Spleen (tissue), 11 donors: Measurements from ENCODE around the gene GRIK1. TPM values are rescaled to one million over a fixed set of nuclear protein-coding genes. Genes with fewer than 3 reads are reported as not detected.
A peak's percentile ranks its signal among the peaks of the same experiment; 100 is the strongest.

Experiments used
- DNase-seq: peaks from one replicate; pipeline ENCODE4 v3.0.0-alpha.2; 2020
- H3K27ac ChIP-seq, 8 donors: fragments of 200-600 bp; sonication (generic) in 7 of 8; 1 replicate in 4 of 8; 2 replicates in 4 of 8; pipeline versions ENCODE4 v1.5.0 to v1.8.0; 2016 to 2021; ENCODE audit warnings: inconsistent platforms in 4 of 8, mild to moderate bottlenecking in 4 of 8, moderate library complexity in 1 of 8
- H3K27me3 ChIP-seq, 7 donors: fragments of 200-600 bp; sonication (generic) in 6 of 7; replicated peaks in 1 of 7; 1 replicate in 4 of 7; 2 replicates in 3 of 7; pipeline versions ENCODE4 v1.5.0 to v1.8.0; 2016 to 2021; ENCODE audit warnings: inconsistent platforms in 3 of 7, mild to moderate bottlenecking in 1 of 7
- H3K36me3 ChIP-seq, 6 donors: fragments of 200-600 bp; sonication (generic) in 5 of 6; 1 replicate in 4 of 6; 2 replicates in 2 of 6; pipeline versions ENCODE4 v1.5.0 to v1.8.0; 2016 to 2021; ENCODE audit warnings: inconsistent platforms in 2 of 6
- H3K4me1 ChIP-seq, 6 donors: fragments of 200-600 bp; sonication (generic) in 5 of 6; 1 replicate in 3 of 6; 2 replicates in 3 of 6; pipeline versions ENCODE4 v1.5.0 to v1.8.0; 2016 to 2021; ENCODE audit warnings: inconsistent platforms in 3 of 6
- H3K4me3 ChIP-seq, 8 donors: fragments of 200-600 bp; sonication (generic) in 7 of 8; 1 replicate in 4 of 8; 2 replicates in 4 of 8; pipeline versions ENCODE4 v1.5.0 to v1.8.0; 2016 to 2021; ENCODE audit warnings: inconsistent platforms in 4 of 8, mild to moderate bottlenecking in 4 of 8, moderate library complexity in 2 of 8
- H3K9me3 ChIP-seq, 8 donors: fragments of 200-600 bp; sonication (generic) in 7 of 8; 1 replicate in 4 of 8; 2 replicates in 4 of 8; pipeline versions ENCODE4 v1.5.0 to v1.8.0; 2016 to 2021; ENCODE audit warnings: inconsistent platforms in 4 of 8
- POLR2A ChIP-seq, 3 donors: fragments of 450-650 bp; IDR thresholded peaks; one replicate each; pipeline ENCODE4 v1.5.1; 2017; ENCODE audit warnings: antibody characterized with exemption in 3 of 3, mild to moderate bottlenecking in 1 of 3
- POLR2AphosphoS5 ChIP-seq, 3 donors: sonication (generic); formaldehyde crosslinking; IDR thresholded peaks; one replicate each; pipeline ENCODE4 v1.5.1; 2017; ENCODE audit warnings: antibody characterized with exemption in 3 of 3
- WGBS, 5 donors: extraction: QIAGEN DNeasy Blood & Tissue Kit in 3 of 5; methylation state at CpG; one replicate each; pipeline versions ENCODE4 v1.1.5 to v1.1.7; 2013 to 2018; 5-methylcytosine and 5-hydroxymethylcytosine counted together
- intact Hi-C: fragments of 100-400 bp; cut with DNase I; formaldehyde crosslinking; loops from one replicate; pipeline ENCODE4 v1.15.0; 2023; ENCODE audit warnings: low total_unique reads
- polyA plus RNA-seq, 3 donors: library from polyadenylated mRNA; stranded (reverse); fragments of 200-250 nt; gene quantifications; one replicate each; pipeline ENCODE4 v1.2.1, GENCODE V29; 2013
- total RNA-seq, 7 donors: library from RNA; depleted of rRNA in 3 of 7; stranded (reverse); fragments of >200 nt in 3 of 7; fragmentation: NEBNext Ultra II Directional in 4 of 7; extraction: Animal tissue kit (Norgen Biotek cat#: 25700) in 4 of 7; gene quantifications; one replicate each; pipeline versions ENCODE4 v1.1.0 to v1.2.1, GENCODE V29; 2016 to 2021
- TF ChIP-seq, protein P1 (sequence below), 11 experiments: fragments of 200-600 bp in 7 of 11; fragments of 450-650 bp in 4 of 11; sonication (generic) in 4 of 11; IDR thresholded peaks in 8 of 11; conservative IDR thresholded peaks in 3 of 11; 1 replicate in 7 of 11; 2 replicates in 4 of 11; pipeline versions ENCODE4 v1.4.0 to v1.8.0; 2016 to 2021; ENCODE audit warnings: antibody characterized with exemption in 11 of 11, inconsistent platforms in 4 of 11, mild to moderate bottlenecking in 1 of 11
- donor health status: healthy with polysubstance abuse.
- donor health status: DM: no; HTN: no; CAD: no; lungs with moderate emphysema.
- donor health status: DM: no; HTN: no; CAD: no.
- donor health status: Bipolar disorder and iron deficiency.
- donor health status: healthy.
- donor health status: DM: no; HTN: no; CAD: no.
- donor health status: DM: yes; HTN: yes; CAD: no.

GRIK1 gene
- total and polyA plus RNA-seq, 10 donors: 0.02 to 0.17 (median 0.04) TPM; not detected in 7

DNA sequence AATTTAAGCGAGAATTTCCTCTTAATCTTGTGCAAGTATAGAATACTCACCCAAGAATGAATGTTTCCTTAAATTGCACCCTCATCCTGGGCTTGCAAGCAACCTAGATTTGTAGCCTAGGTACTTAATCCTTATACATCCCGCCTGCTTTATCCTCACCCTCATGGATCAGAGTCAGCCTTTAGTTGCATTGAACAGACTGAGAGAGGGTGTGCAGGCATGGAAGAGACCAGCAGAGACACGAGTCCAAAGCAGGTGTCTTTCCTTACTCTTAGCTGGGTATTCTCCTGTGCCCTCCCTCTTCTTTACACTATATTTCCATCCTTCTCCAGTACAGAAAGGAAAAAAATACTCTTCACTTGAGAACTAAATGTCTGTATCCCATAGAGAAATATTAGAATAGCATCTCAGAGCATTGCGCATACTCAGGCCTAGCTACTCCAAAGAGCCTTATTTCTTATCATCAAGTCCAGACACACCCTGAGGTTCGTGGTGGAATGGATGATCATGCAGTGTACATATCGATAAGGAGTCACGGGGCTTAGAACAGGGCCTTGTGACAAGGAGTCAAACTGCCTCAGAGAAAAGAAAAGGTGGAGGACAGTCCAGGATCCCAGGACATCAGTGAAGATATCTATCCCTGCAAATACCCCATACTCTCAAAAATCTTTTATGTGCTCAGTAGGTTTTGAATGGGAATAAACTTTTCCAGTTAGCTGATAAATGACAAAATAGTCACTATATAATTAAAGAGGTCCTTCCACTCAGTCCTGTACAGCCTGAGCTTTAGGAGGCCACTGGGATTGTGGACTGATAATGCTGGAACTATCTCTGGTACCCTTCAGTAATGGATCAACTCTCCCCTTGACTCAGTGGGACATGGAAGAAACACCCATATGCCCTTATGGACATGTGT, 297.9 kb downstream of the GRIK1 start:
- intact Hi-C loops: no loop called here
- Histone ChIP-seq H3K36me3 (no peaks in the 10 kb centered on the region), H3K27ac (no peak overlapping the region), H3K27me3 (no peaks in the 10 kb centered on the region), H3K4me1 (peaks cover 0 to 24% (median 12%) of the 10 kb centered on the region in 6 donors), H3K4me3 (no peak overlapping the region), H3K9me3 (peaks cover 0 to 10% (median 3%) of the 10 kb centered on the region in 8 donors)
- WGBS, 5 donors: 69 to 94% (median 83%) methylated on average over 7 of the region's 7 CpGs
- no peak for DNase-seq
- TF ChIP-seq POLR2A (IDR thresholded peaks at IDR 0.05): no peak
- no peak for TF ChIP-seq POLR2AphosphoS5 (IDR thresholded peaks at IDR 0.05)
- TF ChIP-seq, protein P1, sequence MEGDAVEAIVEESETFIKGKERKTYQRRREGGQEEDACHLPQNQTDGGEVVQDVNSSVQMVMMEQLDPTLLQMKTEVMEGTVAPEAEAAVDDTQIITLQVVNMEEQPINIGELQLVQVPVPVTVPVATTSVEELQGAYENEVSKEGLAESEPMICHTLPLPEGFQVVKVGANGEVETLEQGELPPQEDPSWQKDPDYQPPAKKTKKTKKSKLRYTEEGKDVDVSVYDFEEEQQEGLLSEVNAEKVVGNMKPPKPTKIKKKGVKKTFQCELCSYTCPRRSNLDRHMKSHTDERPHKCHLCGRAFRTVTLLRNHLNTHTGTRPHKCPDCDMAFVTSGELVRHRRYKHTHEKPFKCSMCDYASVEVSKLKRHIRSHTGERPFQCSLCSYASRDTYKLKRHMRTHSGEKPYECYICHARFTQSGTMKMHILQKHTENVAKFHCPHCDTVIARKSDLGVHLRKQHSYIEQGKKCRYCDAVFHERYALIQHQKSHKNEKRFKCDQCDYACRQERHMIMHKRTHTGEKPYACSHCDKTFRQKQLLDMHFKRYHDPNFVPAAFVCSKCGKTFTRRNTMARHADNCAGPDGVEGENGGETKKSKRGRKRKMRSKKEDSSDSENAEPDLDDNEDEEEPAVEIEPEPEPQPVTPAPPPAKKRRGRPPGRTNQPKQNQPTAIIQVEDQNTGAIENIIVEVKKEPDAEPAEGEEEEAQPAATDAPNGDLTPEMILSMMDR (IDR thresholded peaks at IDR 0.05 in 8 of 11, conservative IDR thresholded peaks at IDR 0.05 in 3 of 11): no peak

DNA sequence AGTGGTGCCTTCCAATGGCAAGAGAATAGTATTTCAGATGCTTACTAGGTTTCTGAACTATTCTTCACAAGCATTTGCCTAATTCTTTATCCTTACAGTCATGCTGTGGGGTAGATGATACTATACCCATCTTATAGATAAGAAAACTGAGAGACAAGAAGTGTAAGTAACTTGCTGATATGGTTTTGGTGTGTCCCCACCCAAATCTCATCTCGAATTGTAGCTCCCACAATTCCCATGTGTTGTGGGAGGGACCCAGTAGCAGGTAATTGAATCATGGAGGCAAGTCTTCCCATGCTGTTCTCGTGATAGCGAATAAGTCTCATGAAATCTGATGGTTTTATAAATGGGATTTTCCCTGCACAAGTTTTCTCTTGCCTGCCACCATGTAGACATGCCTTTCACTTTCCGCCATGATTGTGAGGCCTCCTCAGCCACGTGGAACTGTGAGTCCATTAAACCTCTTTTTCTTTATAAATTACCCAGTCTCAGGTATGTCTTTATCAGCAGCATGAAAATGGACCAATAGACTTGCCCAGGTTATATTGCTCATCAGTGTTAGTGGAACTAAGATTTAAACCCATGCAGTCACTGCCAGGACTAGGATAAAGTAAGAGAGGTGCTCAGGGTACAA, 298.7 kb downstream of the GRIK1 start:
- 88 to 94% (median 92%) methylated on average over 5 of the region's 5 CpGs for WGBS, 5 donors
- peak overlapping the region in 1 of 8 donors; percentile 81 for H3K27ac ChIP-seq
- no peak overlapping the region for H3K4me3 ChIP-seq
- no peaks in the 10 kb centered on the region for H3K36me3 ChIP-seq
- TF ChIP-seq, protein P1 (IDR thresholded peaks at IDR 0.05 in 8 of 11, conservative IDR thresholded peaks at IDR 0.05 in 3 of 11): no peak
- no peak for TF ChIP-seq POLR2AphosphoS5 (IDR thresholded peaks at IDR 0.05)
- TF ChIP-seq POLR2A (IDR thresholded peaks at IDR 0.05): no peak
- H3K27me3 ChIP-seq: no peaks in the 10 kb centered on the region
- intact Hi-C loops: no loop called here
- peaks cover 0 to 10% (median 3%) of the 10 kb centered on the region in 8 donors for H3K9me3 ChIP-seq
- DNase-seq: no peak
- H3K4me1 ChIP-seq: peaks cover 0 to 24% (median 12%) of the 10 kb centered on the region in 6 donors

DNA sequence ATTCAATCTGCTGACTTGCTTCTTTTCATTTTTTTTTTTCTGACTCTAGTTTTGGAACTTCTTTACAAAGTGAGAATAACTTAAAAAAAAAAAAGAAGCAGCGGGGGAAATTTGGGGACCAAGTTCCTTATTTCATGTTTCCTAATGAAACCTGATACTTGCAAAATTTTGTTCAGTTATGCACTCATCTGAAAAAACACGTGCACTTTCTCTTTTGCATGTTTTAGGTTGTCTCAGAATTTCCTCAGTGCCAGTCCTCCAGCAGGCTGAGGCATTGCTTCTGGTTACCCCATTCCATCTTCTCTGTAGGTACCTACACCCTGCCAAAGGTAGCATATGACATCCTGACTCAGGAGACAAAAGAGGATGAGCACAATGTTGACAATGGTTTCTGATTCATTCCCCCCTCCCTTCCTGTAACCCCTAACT, 299.7 kb downstream of the GRIK1 start:
- Histone ChIP-seq H3K4me3 (no peak overlapping the region), H3K9me3 (peaks cover 0 to 10% (median 3%) of the 10 kb centered on the region in 8 donors), H3K36me3 (no peaks in the 10 kb centered on the region), H3K27me3 (no peaks in the 10 kb centered on the region), H3K27ac (peak overlapping the region in 4 of 8 donors; percentile 53 to 81 (median 71)), H3K4me1 (peaks cover 0 to 24% (median 12%) of the 10 kb centered on the region in 6 donors)
- 19 to 34% (median 23%) methylated on average over 2 of the region's 2 CpGs for WGBS, 5 donors
- DNase-seq: no peak
- TF ChIP-seq, protein P1 (IDR thresholded peaks at IDR 0.05 in 8 of 11, conservative IDR thresholded peaks at IDR 0.05 in 3 of 11): no peak
- TF ChIP-seq POLR2AphosphoS5 (IDR thresholded peaks at IDR 0.05) (no peak), POLR2A (IDR thresholded peaks at IDR 0.05) (no peak)
- intact Hi-C loops: no loop called here
